ENCODE data around the gene FGFR3.

GRCh38 chr4:1842339-1842895 is 49.3 kb downstream of the FGFR3 start:
- TF ChIP-seq CTCF (IDR thresholded peaks at IDR 0.05) (no peak), POLR2A (IDR thresholded peaks at IDR 0.05) (no peak)
